GM18499 (cell line): ENCODE data around the gene MCC.

ENCODE experiments used
- ATAC-seq: cut with Tn5 transposase; IDR thresholded peaks from one replicate; pipeline ENCODE4 v1.9.1; 2021; ENCODE audit warnings: moderate number of reproducible peaks; ENCODE audit not compliant: insufficient read depth, unreplicated experiment

Gene MCC

GRCh38 chr5:113281194-113281593 lies 207.1 kb downstream of the MCC start:
- ATAC-seq, result no peak

GRCh38 chr5:113280541-113280940 lies 207.7 kb downstream of the MCC start:
- ATAC-seq, result no peak

GRCh38 chr5:113278976-113279375 lies 209.3 kb downstream of the MCC start:
- ATAC-seq, result peak; percentile 45

- ATAC-seq, result no peak
Observed at GRCh38 chr5:113276493-113276892, 211.8 kb downstream of the MCC start.

GRCh38 chr5:113276001-113276400 lies 212.3 kb downstream of the MCC start:
- ATAC-seq, result no peak

GRCh38 chr5:113274836-113275414 lies 213.3 kb downstream of the MCC start:
- ATAC-seq, result no peak

GRCh38 chr5:113273948-113274347 lies 214.3 kb downstream of the MCC start:
- ATAC-seq, result no peak

GRCh38 chr5:113271745-113272454 lies 216.4 kb downstream of the MCC start:
- ATAC-seq, result no peak

- no peak for ATAC-seq
Observed at GRCh38 chr5:113271015-113271414, 217.2 kb downstream of the MCC start.

GRCh38 chr5:113270086-113270485 lies 218.2 kb downstream of the MCC start:
- ATAC-seq, result no peak

- no peak for ATAC-seq
Observed at GRCh38 chr5:113269023-113269997, 218.9 kb downstream of the MCC start.

GRCh38 chr5:113268232-113268631 lies 220.0 kb downstream of the MCC start:
- no peak for ATAC-seq

- ATAC-seq, result no peak
Observed at GRCh38 chr5:113267361-113267900, 220.8 kb downstream of the MCC start.

GRCh38 chr5:113266913-113267227 lies 221.4 kb downstream of the MCC start:
- no peak for ATAC-seq

GRCh38 chr5:113266227-113266912 lies 221.9 kb downstream of the MCC start:
- no peak for ATAC-seq

- no peak for ATAC-seq
Observed at GRCh38 chr5:113265190-113265589, 223.1 kb downstream of the MCC start.

GRCh38 chr5:113264046-113264445 lies 224.2 kb downstream of the MCC start:
- no peak for ATAC-seq

GRCh38 chr5:113263545-113263944 lies 224.7 kb downstream of the MCC start:
- no peak for ATAC-seq

- no peak for ATAC-seq
Observed at GRCh38 chr5:113262674-113263073, 225.6 kb downstream of the MCC start.

GRCh38 chr5:113259034-113259433 lies 229.2 kb downstream of the MCC start:
- ATAC-seq, result no peak
